ENCODE measurements around the gene SNRNP35. TPM values are rescaled to one million over a fixed set of nuclear protein-coding genes. Genes with fewer than 3 reads are reported as not detected.
"Not testable (repeated sequence)": the region's sequence is repeated elsewhere in the genome, so short reads cannot be mapped to it uniquely, and the experiment has no call there.

Gene SNRNP35
- total RNA-seq = 23.0 TPM
- long read RNA-seq, transcript SNRNP35-203 (2 exons, 1,975 nt) = major isoform, 30 of 37 reads
- long read RNA-seq, partial matches to known transcripts = 0 of 37 reads
- long read RNA-seq, other reads (novel, unspliced or antisense) = 3 of 37 reads

DNA sequence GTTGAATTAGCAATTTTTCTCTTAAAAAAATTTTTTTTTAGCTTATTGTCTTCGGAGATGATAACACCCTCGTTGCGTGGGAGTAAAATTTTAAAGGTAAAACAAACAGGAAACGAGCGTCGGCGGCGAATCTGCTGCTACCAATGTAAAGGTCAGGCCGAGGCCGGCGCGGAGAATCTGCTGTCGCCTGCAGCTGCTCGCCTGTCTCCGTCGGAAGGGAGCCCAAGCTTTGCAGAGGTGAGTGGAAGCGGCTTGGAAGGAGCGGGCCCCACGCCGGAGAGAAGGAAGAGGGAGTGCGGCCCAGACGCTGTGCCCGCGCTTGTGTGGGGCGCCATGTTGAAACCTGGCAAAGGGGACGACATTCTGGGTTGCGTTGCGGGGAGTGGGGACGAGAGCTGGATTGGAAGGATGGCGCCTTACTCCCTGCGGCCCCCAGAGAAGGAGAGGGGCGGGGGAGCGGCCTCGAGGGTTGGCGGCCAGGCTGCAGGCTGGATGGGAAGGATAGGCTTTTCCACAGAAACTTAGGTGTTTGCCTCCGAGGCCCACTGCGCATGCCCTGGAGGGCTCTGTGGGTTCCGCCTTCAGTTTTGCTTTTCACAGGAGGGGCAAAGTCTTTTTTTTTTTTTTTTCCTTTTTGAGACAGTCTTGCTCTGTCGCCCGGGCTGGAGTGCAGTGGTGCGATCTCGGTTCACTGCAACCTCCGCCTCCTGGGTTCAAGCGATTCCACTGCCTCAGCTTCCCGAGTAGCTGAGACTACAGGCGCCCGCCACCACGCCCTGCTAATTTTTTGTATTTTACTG, at the start of gene SNRNP35:
TSS of gene SNRNP35 (plus strand) at position 160 of the 800 bp plus-strand sequence. CDS start 7,402 bp downstream, outside the sequence.
- Histone ChIP-seq H3K4me3 (peak within 1 kb of the TSS; percentile 90), H3K36me3 (peaks cover 6% of the 10 kb centered on the region), H3K9me3 (replicated peaks) (no peaks in the 10 kb centered on the region), H3K4me1 (peaks cover 24% of the 10 kb centered on the region), H3K27ac (replicated peaks) (peak within 1 kb of the TSS; percentile 99), H3K27me3 (ENCODE audit: low read depth) (no peaks in the 10 kb centered on the region)
- peak; percentile 83 for DNase-seq
- TF ChIP-seq, protein P1, sequence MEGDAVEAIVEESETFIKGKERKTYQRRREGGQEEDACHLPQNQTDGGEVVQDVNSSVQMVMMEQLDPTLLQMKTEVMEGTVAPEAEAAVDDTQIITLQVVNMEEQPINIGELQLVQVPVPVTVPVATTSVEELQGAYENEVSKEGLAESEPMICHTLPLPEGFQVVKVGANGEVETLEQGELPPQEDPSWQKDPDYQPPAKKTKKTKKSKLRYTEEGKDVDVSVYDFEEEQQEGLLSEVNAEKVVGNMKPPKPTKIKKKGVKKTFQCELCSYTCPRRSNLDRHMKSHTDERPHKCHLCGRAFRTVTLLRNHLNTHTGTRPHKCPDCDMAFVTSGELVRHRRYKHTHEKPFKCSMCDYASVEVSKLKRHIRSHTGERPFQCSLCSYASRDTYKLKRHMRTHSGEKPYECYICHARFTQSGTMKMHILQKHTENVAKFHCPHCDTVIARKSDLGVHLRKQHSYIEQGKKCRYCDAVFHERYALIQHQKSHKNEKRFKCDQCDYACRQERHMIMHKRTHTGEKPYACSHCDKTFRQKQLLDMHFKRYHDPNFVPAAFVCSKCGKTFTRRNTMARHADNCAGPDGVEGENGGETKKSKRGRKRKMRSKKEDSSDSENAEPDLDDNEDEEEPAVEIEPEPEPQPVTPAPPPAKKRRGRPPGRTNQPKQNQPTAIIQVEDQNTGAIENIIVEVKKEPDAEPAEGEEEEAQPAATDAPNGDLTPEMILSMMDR (IDR thresholded peaks at IDR 0.05; ENCODE audit: borderline replicate concordance) = no peak
- intact Hi-C loops (cut with micrococcal nuclease) = no loop called here

DNA sequence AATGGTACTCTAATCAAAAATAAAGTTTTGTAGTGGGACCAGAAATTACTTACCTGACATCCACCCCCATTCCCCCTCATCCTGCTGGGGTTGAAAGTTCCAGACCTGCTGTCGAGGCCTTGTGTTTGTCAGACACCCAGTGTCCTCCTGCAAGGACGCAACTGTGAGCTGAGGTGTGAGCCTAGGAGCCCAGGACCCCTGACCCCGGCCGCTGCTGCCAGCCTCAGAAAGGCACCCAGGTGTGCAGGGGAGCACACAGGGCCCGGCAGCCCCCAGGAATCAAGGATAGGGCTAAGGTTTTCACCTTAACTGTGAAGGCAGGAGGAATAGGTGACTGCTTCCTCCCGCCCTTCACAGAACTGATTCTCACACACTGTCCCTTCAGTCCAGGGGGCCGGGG, 49.3 kb upstream of the SNRNP35 start:
- H3K27ac ChIP-seq (replicated peaks); DNase-seq; H3K27me3 ChIP-seq (ENCODE audit: low read depth); intact Hi-C loops (cut with micrococcal nuclease); H3K9me3 ChIP-seq (replicated peaks); H3K4me3 ChIP-seq: not testable (repeated sequence)
- H3K36me3 ChIP-seq = peaks cover 60% of the 10 kb centered on the region
- H3K4me1 ChIP-seq = peaks cover 12% of the 10 kb centered on the region

- H3K27ac ChIP-seq (replicated peaks); DNase-seq; H3K4me3 ChIP-seq; intact Hi-C loops (cut with micrococcal nuclease); H3K27me3 ChIP-seq (ENCODE audit: low read depth); H3K9me3 ChIP-seq (replicated peaks): not testable (repeated sequence)
- peaks cover 52% of the 10 kb centered on the region for H3K36me3 ChIP-seq
- H3K4me1 ChIP-seq = peaks cover 12% of the 10 kb centered on the region
These were observed 48.5 kb upstream of the SNRNP35 start for GRCh38 chr12:123409284-123410040.

DNA sequence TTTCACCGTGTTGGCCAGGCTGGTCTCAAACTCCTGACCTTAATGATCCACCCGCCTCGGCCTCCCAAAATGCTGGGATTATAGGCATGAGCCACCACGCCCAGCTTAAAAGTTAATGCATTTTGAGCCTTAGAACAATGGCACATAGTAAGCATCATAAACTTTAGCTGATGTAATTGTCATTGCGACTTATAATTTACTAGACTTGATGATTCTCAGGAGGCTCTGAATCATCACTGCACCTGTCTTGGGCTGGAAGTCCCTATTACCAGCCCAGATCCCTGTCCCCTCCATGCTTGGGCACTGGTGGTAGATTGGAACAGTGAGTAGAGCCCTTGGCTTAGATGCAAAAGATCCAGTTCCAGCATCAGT, 47.9 kb upstream of the SNRNP35 start:
- intact Hi-C loops (cut with micrococcal nuclease) = no loop called here

DNA sequence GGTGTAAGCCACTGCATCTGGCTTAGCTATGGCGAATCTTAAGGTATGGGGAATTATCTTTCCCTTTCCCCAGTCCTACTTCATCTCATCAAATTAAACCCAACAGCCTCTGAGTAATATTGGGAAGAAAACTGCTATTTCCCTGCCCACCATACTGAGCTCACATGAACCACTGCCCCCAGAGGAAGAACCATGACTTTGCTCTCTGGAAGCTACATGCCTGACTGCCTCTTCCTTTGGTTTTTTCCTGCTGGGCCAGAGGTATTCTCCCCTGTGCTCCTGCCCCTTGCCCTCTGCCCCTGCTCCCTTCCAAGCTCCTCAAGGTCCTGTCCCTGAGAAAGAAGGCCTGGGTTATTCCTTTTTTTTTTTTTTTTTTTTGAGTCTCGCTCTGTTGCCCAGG, 36.6 kb upstream of the SNRNP35 start:
- H3K4me1 ChIP-seq = no peaks in the 10 kb centered on the region
- H3K9me3 ChIP-seq (replicated peaks) = no peaks in the 10 kb centered on the region
- intact Hi-C loops (cut with micrococcal nuclease) = no loop called here
- peaks cover 41% of the 10 kb centered on the region for H3K36me3 ChIP-seq
- H3K27me3 ChIP-seq (ENCODE audit: low read depth) = no peaks in the 10 kb centered on the region
- H3K4me3 ChIP-seq = no peak overlapping the region
- no peak for DNase-seq
- TF ChIP-seq, protein P1 (IDR thresholded peaks at IDR 0.05; ENCODE audit: borderline replicate concordance) = no peak
- H3K27ac ChIP-seq (replicated peaks) = no peak overlapping the region

More for the DNA sequence above, 47.9 kb upstream of the SNRNP35 start:
- no peak for DNase-seq
- Histone ChIP-seq H3K4me1 (peaks cover 12% of the 10 kb centered on the region), H3K9me3 (replicated peaks) (no peaks in the 10 kb centered on the region), H3K27me3 (ENCODE audit: low read depth) (no peaks in the 10 kb centered on the region), H3K27ac (replicated peaks) (no peak overlapping the region), H3K4me3 (no peak overlapping the region), H3K36me3 (peaks cover 48% of the 10 kb centered on the region)
- TF ChIP-seq, protein P1 (IDR thresholded peaks at IDR 0.05; ENCODE audit: borderline replicate concordance) = no peak

- no peaks in the 10 kb centered on the region for H3K9me3 ChIP-seq (replicated peaks)
- H3K27ac ChIP-seq (replicated peaks) = no peak overlapping the region
- TF ChIP-seq, protein P1 (IDR thresholded peaks at IDR 0.05; ENCODE audit: borderline replicate concordance) = no peak
- H3K36me3 ChIP-seq = peaks cover 52% of the 10 kb centered on the region
- no peak for DNase-seq
- H3K27me3 ChIP-seq (ENCODE audit: low read depth) = no peaks in the 10 kb centered on the region
- H3K4me1 ChIP-seq = peaks cover 4% of the 10 kb centered on the region
- intact Hi-C loops (cut with micrococcal nuclease) = no loop called here
- H3K4me3 ChIP-seq = no peak overlapping the region
These were observed 30.7 kb upstream of the SNRNP35 start for GRCh38 chr12:123427036-123427769.

Measured in left ventricle myocardium inferior (tissue), 1 donor.